HCT116 (cell line): ENCODE data around the gene PLN. TPM values are rescaled to one million over a fixed set of nuclear protein-coding genes. Genes with fewer than 3 reads are reported as not detected.

Source experiments
- ATAC-seq: fragments of 200-7000 bp; cut with Tn5 transposase; 2 replicates; pipeline ENCODE4 v1.9.1; 2020; ENCODE audit warnings: mild to moderate bottlenecking, moderate library complexity
- BruUV-seq: library from RNA; stranded (reverse); fragments of 400-500 nt; replicated peaks from 2 replicates; lab custom pipeline; 2021; lab: Mats Ljungman, UMichigan
- CTCF ChIA-PET: fragments of 300-600 bp; sonication (Branson Sonifier 250); formaldehyde crosslinking; loops from one replicate; lab custom pipeline; 2021; ENCODE audit warnings: antibody characterized with exemption; lab: Charles Lee
- POLR2A ChIA-PET: fragments of 300-600, 350-600 bp; sonication (Branson Sonifier 250); formaldehyde crosslinking; loops from one replicate; lab custom pipeline; 2021; ENCODE audit warnings: antibody characterized with exemption; lab: Charles Lee
- RAD21 ChIA-PET, 2 experiments: fragments of 300-600 bp; sonication (Branson Sonifier 250); formaldehyde crosslinking; loops; one replicate each; lab custom pipeline; 2023; ENCODE audit warnings: low total read pairs in 2 of 2; ENCODE audit not compliant: uncharacterized antibody in 2 of 2, unreplicated experiment in 2 of 2, low non-redundant PET in 1 of 2; lab: Charles Lee
- DNase-seq: peaks from one replicate; pipeline ENCODE4 v3.0.0-alpha.2; 2010; ENCODE audit warnings: low read depth, low spot score
- H2AFZ ChIP-seq: fragments of 200-600 bp; shearing (Covaris generic), sonication (generic); 2 replicates; pipeline ENCODE4 v1.6.1; 2017; ENCODE audit warnings: low read depth, mixed run types, mixed read lengths, antibody characterized with exemption, low read length; ENCODE audit not compliant: poor library complexity, severe bottlenecking
- H3K27ac ChIP-seq: 2 replicates; pipeline ENCODE4 v1.5.1; 2012; ENCODE audit warnings: low read depth, low read length
- H3K27me3 ChIP-seq: fragments of 200-600 bp; sonication (generic); 2 replicates; pipeline ENCODE4 v1.6.1; 2016; ENCODE audit warnings: mixed run types, low read length, mixed read lengths; ENCODE audit not compliant: insufficient read depth
- H3K36me3 ChIP-seq, 2 experiments: fragments of 200-500 bp in 1 of 2; fragments of 200-600 bp in 1 of 2; sonication (Bioruptor generic) in 1 of 2; sonication (generic) in 1 of 2; 2 replicates each; pipeline versions ENCODE4 v1.5.1 to v1.6.1; 2014 to 2016; ENCODE audit warnings: low read length in 2 of 2, inconsistent platforms in 1 of 2, mixed read lengths in 1 of 2, mixed run types in 1 of 2; ENCODE audit not compliant: insufficient read depth in 2 of 2, control insufficient read depth in 1 of 2
- H3K4me1 ChIP-seq, 2 experiments: fragments of 200-600 bp in 1 of 2; sonication (generic) in 1 of 2; 2 replicates each; pipeline versions ENCODE4 v1.5.1 to v1.6.1; 2012 to 2017; ENCODE audit warnings: low read length in 2 of 2, inconsistent platforms in 1 of 2, mild to moderate bottlenecking in 1 of 2, mixed read lengths in 1 of 2, mixed run types in 1 of 2, moderate library complexity in 1 of 2; ENCODE audit not compliant: insufficient read depth in 2 of 2, control insufficient read depth in 1 of 2
- H3K4me2 ChIP-seq: fragments of 200-600 bp; sonication (generic); 2 replicates; pipeline ENCODE4 v1.6.1; 2017; ENCODE audit warnings: mixed run types, low read length, mixed read lengths
- H3K4me3 ChIP-seq, 2 experiments: fragments of 200-600 bp in 1 of 2; sonication (generic) in 1 of 2; replicated peaks in 1 of 2; 2 replicates each; pipeline ENCODE4 v1.5.1; 2011 to 2016; ENCODE audit warnings: low read length in 2 of 2, control low read depth in 1 of 2, low read depth in 1 of 2, mild to moderate bottlenecking in 1 of 2, mixed read lengths in 1 of 2, mixed run types in 1 of 2
- H3K79me2 ChIP-seq: fragments of 200-600 bp; sonication (generic); 2 replicates; pipeline ENCODE4 v1.6.1; 2017; ENCODE audit warnings: mild to moderate bottlenecking, mixed run types, low read length, moderate library complexity, mixed read lengths; ENCODE audit not compliant: insufficient read depth
- H3K9ac ChIP-seq: fragments of 200-600 bp; sonication (generic); 2 replicates; pipeline ENCODE4 v1.6.1; 2016; ENCODE audit warnings: low read length, mixed read lengths
- H3K9me2 ChIP-seq: fragments of 200-600 bp; sonication (generic), shearing (Covaris generic); 2 replicates; pipeline ENCODE4 v1.6.1; 2017; ENCODE audit warnings: mixed run types, mild to moderate bottlenecking, moderate library complexity; ENCODE audit not compliant: insufficient read depth
- H3K9me3 ChIP-seq, 2 experiments: fragments of 200-500 bp in 1 of 2; fragments of 200-600 bp in 1 of 2; sonication (Bioruptor generic) in 1 of 2; sonication (generic) in 1 of 2; 2 replicates each; pipeline ENCODE4 v1.6.1; 2014 to 2017; ENCODE audit warnings: low read length in 2 of 2, mixed read lengths in 2 of 2, inconsistent platforms in 1 of 2, low read depth in 1 of 2, mild to moderate bottlenecking in 1 of 2, mixed run types in 1 of 2, moderate library complexity in 1 of 2; ENCODE audit not compliant: control insufficient read depth in 1 of 2, insufficient read depth in 1 of 2
- H4K20me1 ChIP-seq: fragments of 200-600 bp; sonication (generic), shearing (Covaris generic); 2 replicates; pipeline ENCODE4 v1.6.1; 2017; ENCODE audit warnings: mixed run types, mild to moderate bottlenecking, moderate library complexity; ENCODE audit not compliant: insufficient read depth
- CBX3 ChIP-seq: IDR thresholded peaks from 2 replicates; pipeline ENCODE4 v1.6.1; 2012; ENCODE audit warnings: low read depth
- FOSL1 ChIP-seq: IDR thresholded peaks from 2 replicates; pipeline ENCODE4 v1.6.1; 2012; ENCODE audit warnings: low read depth
- POLR2A ChIP-seq: IDR thresholded peaks from 2 replicates; pipeline ENCODE4 v1.7.0; 2011; ENCODE audit warnings: borderline replicate concordance; ENCODE audit not compliant: insufficient read depth, insufficient read length; ENCODE audit errors: extremely low read depth
- SIN3A ChIP-seq: IDR thresholded peaks from 2 replicates; pipeline ENCODE4 v1.6.1; 2012; ENCODE audit warnings: low read depth
- SRF ChIP-seq: IDR thresholded peaks from 2 replicates; pipeline ENCODE4 v1.6.1; 2012; ENCODE audit warnings: low read depth
- ZBTB33 ChIP-seq: IDR thresholded peaks from 2 replicates; pipeline ENCODE4 v1.6.1; 2011; ENCODE audit warnings: mild to moderate bottlenecking, low read length, moderate library complexity; ENCODE audit not compliant: insufficient replicate concordance; ENCODE audit errors: extremely low read depth
- ZFX ChIP-seq: fragments of 450-650 bp; IDR thresholded peaks from 2 replicates; pipeline ENCODE4 v1.6.1; 2017
- intact Hi-C: fragments of 100-400 bp; cut with micrococcal nuclease; formaldehyde crosslinking; loops from 2 replicates; pipeline ENCODE4 v1.10.0; 2022
- total RNA-seq: library from RNA; stranded (reverse); gene quantifications from one replicate; pipeline ENCODE4 v1.2.1, GENCODE V29; 2021; ENCODE audit not compliant: unreplicated experiment

Gene PLN
- total RNA-seq, 1 experiment from 2014 or later, result not detected

GRCh38 chr6:118574051-118574865 lies 26.2 kb downstream of the PLN start:
- no peak overlapping the region for H2AFZ ChIP-seq
- ChIA-PET CTCF (no interaction called here), RAD21 (no interaction called here), POLR2A (no interaction called here)
- intact Hi-C loops, result no loop called here
- no peak overlapping the region for H3K4me3 ChIP-seq
- H3K4me2 ChIP-seq, result no peak overlapping the region
- no peak for DNase-seq
- H3K4me1 ChIP-seq, result no peaks in the 10 kb centered on the region
- no TSS peak for BruUV-seq
- ATAC-seq, result no peak
- H3K27me3 ChIP-seq, result no peaks in the 10 kb centered on the region
- no peaks in the 10 kb centered on the region for H4K20me1 ChIP-seq
- H3K36me3 ChIP-seq, result no peaks in the 10 kb centered on the region
- H3K9ac ChIP-seq, result no peak overlapping the region
- TF ChIP-seq SIN3A, result no peak
- peak; percentile 81 for TF ChIP-seq CBX3
- no peaks in the 10 kb centered on the region for H3K79me2 ChIP-seq
- peak overlapping the region; percentile 30; the same call in 1 of the 2 replicates for H3K27ac ChIP-seq
- H3K9me2 ChIP-seq, result no peaks in the 10 kb centered on the region
- peaks cover 14 to 21% of the 10 kb centered on the region in 2 experiments for H3K9me3 ChIP-seq

- H3K4me3 ChIP-seq, result no peak overlapping the region
- no peaks in the 10 kb centered on the region for H3K27me3 ChIP-seq
- ATAC-seq (no peak), DNase-seq (no peak)
- no peak for TF ChIP-seq POLR2A
- TF ChIP-seq SIN3A, result no peak
- TF ChIP-seq SRF, result no peak
- TF ChIP-seq FOSL1, result no peak
- TF ChIP-seq ZFX, result no peak
- no peak for TF ChIP-seq ZBTB33
- ChIA-PET RAD21 (no interaction called here), CTCF (no interaction called here), POLR2A (no interaction called here)
- intact Hi-C loops, result no loop called here
- no peak overlapping the region for H2AFZ ChIP-seq
- H3K27ac ChIP-seq, result no peak overlapping the region
- H3K4me1 ChIP-seq, result no peaks in the 10 kb centered on the region
- H3K9ac ChIP-seq, result no peak overlapping the region
- H4K20me1 ChIP-seq, result no peaks in the 10 kb centered on the region
- no peaks in the 10 kb centered on the region for H3K79me2 ChIP-seq
- H3K36me3 ChIP-seq, result no peaks in the 10 kb centered on the region
- no TSS peak for BruUV-seq
- no peaks in the 10 kb centered on the region for H3K9me2 ChIP-seq
- no peak overlapping the region for H3K4me2 ChIP-seq
- peaks cover 14 to 21% of the 10 kb centered on the region in 2 experiments for H3K9me3 ChIP-seq
Observed at GRCh38 chr6:118577972-118578371, 29.9 kb downstream of the PLN start.
